Measurements from ENCODE around the gene CHN2. TPM values are rescaled to one million over a fixed set of nuclear protein-coding genes. Genes with fewer than 3 reads are reported as not detected.

Gene CHN2
- total RNA-seq, 2 experiments from 2014 or later, result 0.53 to 0.69 TPM

- no peak for DNase-seq
- Mint-ChIP-seq H3K36me3 (no peaks in the 10 kb centered on the region), H3K4me3 (no peak overlapping the region), H3K27ac (no peak overlapping the region), H3K27me3 (no peaks in the 10 kb centered on the region), H3K4me1 (ENCODE audit: low read depth) (no peaks in the 10 kb centered on the region), H3K9me3 (no peaks in the 10 kb centered on the region)
- POLR2A ChIA-PET, result no interaction called here
- CTCF ChIA-PET, result no interaction called here
- intact Hi-C loops (cut with micrococcal nuclease), result no loop called here
Observed at GRCh38 chr7:29479301-29480200, 285.0 kb downstream of the CHN2 start.

GRCh38 chr7:29480451-29480850, 285.9 kb downstream of the CHN2 start:
- Mint-ChIP-seq H3K27ac (no peak overlapping the region), H3K27me3 (no peaks in the 10 kb centered on the region), H3K36me3 (no peaks in the 10 kb centered on the region), H3K4me1 (ENCODE audit: low read depth) (no peaks in the 10 kb centered on the region), H3K4me3 (no peak overlapping the region), H3K9me3 (no peaks in the 10 kb centered on the region)
- CTCF ChIA-PET, result no interaction called here
- intact Hi-C loops (cut with micrococcal nuclease), result no loop called here
- POLR2A ChIA-PET, result no interaction called here
- no peak for DNase-seq

- H3K4me1 Mint-ChIP-seq (ENCODE audit: low read depth), result no peaks in the 10 kb centered on the region
- H3K27ac Mint-ChIP-seq, result no peak overlapping the region
- intact Hi-C loops (cut with micrococcal nuclease), result no loop called here
- POLR2A ChIA-PET, result no interaction called here
- H3K27me3 Mint-ChIP-seq, result no peaks in the 10 kb centered on the region
- no peaks in the 10 kb centered on the region for H3K9me3 Mint-ChIP-seq
- no peak overlapping the region for H3K4me3 Mint-ChIP-seq
- CTCF ChIA-PET, result no interaction called here
- H3K36me3 Mint-ChIP-seq, result no peaks in the 10 kb centered on the region
- DNase-seq, result no peak
Observed at GRCh38 chr7:29480934-29481651, 286.5 kb downstream of the CHN2 start.

- ChIA-PET POLR2A (no interaction called here), CTCF (no interaction called here)
- no peaks in the 10 kb centered on the region for H3K27me3 Mint-ChIP-seq
- no peak for DNase-seq
- no peak overlapping the region for H3K27ac Mint-ChIP-seq
- intact Hi-C loops (cut with micrococcal nuclease), result no loop called here
- H3K4me1 Mint-ChIP-seq (ENCODE audit: low read depth), result no peaks in the 10 kb centered on the region
- H3K9me3 Mint-ChIP-seq, result no peaks in the 10 kb centered on the region
- H3K36me3 Mint-ChIP-seq, result no peaks in the 10 kb centered on the region
- no peak overlapping the region for H3K4me3 Mint-ChIP-seq
Observed at GRCh38 chr7:29482056-29482455, 287.5 kb downstream of the CHN2 start.

- POLR2A ChIA-PET, result no interaction called here
- intact Hi-C loops (cut with micrococcal nuclease), result no loop called here
Observed at GRCh38 chr7:29483219-29484104, 288.9 kb downstream of the CHN2 start.

GRCh38 chr7:29484280-29484679, 289.7 kb downstream of the CHN2 start:
- ChIA-PET CTCF (no interaction called here), POLR2A (no interaction called here)
- no peaks in the 10 kb centered on the region for H3K36me3 Mint-ChIP-seq
- no peak for DNase-seq
- intact Hi-C loops (cut with micrococcal nuclease), result no loop called here
- H3K27me3 Mint-ChIP-seq, result no peaks in the 10 kb centered on the region
- H3K9me3 Mint-ChIP-seq, result no peaks in the 10 kb centered on the region
- H3K27ac Mint-ChIP-seq, result no peak overlapping the region
- H3K4me1 Mint-ChIP-seq (ENCODE audit: low read depth), result no peaks in the 10 kb centered on the region
- no peak overlapping the region for H3K4me3 Mint-ChIP-seq

More at GRCh38 chr7:29483219-29484104, 288.9 kb downstream of the CHN2 start:
- no peaks in the 10 kb centered on the region for H3K9me3 Mint-ChIP-seq
- CTCF ChIA-PET, result no interaction called here
- no peak overlapping the region for H3K4me3 Mint-ChIP-seq
- DNase-seq, result no peak
- no peaks in the 10 kb centered on the region for H3K27me3 Mint-ChIP-seq
- H3K4me1 Mint-ChIP-seq (ENCODE audit: low read depth), result no peaks in the 10 kb centered on the region
- no peak overlapping the region for H3K27ac Mint-ChIP-seq
- H3K36me3 Mint-ChIP-seq, result no peaks in the 10 kb centered on the region

GRCh38 chr7:29485339-29486190, 291.0 kb downstream of the CHN2 start:
- no peaks in the 10 kb centered on the region for H3K4me1 Mint-ChIP-seq (ENCODE audit: low read depth)
- DNase-seq, result no peak
- no peak overlapping the region for H3K4me3 Mint-ChIP-seq
- intact Hi-C loops (cut with micrococcal nuclease), result no loop called here
- H3K36me3 Mint-ChIP-seq, result no peaks in the 10 kb centered on the region
- POLR2A ChIA-PET, result no interaction called here
- no peak overlapping the region for H3K27ac Mint-ChIP-seq
- CTCF ChIA-PET, result interaction anchor here (1.4 kb wide), 1 partner anchor 18 kb away, joined by 3 read pairs; no protein-coding TSS in a partner anchor
- no peaks in the 10 kb centered on the region for H3K9me3 Mint-ChIP-seq
- H3K27me3 Mint-ChIP-seq, result no peaks in the 10 kb centered on the region

- no peak for DNase-seq
- CTCF ChIA-PET, result no interaction called here
- Mint-ChIP-seq H3K27ac (no peak overlapping the region), H3K4me1 (ENCODE audit: low read depth) (no peaks in the 10 kb centered on the region), H3K9me3 (no peaks in the 10 kb centered on the region), H3K4me3 (no peak overlapping the region), H3K36me3 (no peaks in the 10 kb centered on the region), H3K27me3 (no peaks in the 10 kb centered on the region)
- POLR2A ChIA-PET, result no interaction called here
- intact Hi-C loops (cut with micrococcal nuclease), result no loop called here
Observed at GRCh38 chr7:29486191-29486700, 291.7 kb downstream of the CHN2 start.

- intact Hi-C loops (cut with micrococcal nuclease), result no loop called here
- Mint-ChIP-seq H3K4me1 (ENCODE audit: low read depth) (no peaks in the 10 kb centered on the region), H3K9me3 (no peaks in the 10 kb centered on the region), H3K27me3 (no peaks in the 10 kb centered on the region), H3K4me3 (no peak overlapping the region), H3K27ac (no peak overlapping the region), H3K36me3 (no peaks in the 10 kb centered on the region)
- ChIA-PET CTCF (no interaction called here), POLR2A (no interaction called here)
- DNase-seq, result no peak
Observed at GRCh38 chr7:29487424-29487823, 292.8 kb downstream of the CHN2 start.

- no peaks in the 10 kb centered on the region for H3K9me3 Mint-ChIP-seq
- no peaks in the 10 kb centered on the region for H3K27me3 Mint-ChIP-seq
- CTCF ChIA-PET, result no interaction called here
Observed at GRCh38 chr7:29488203-29488970, 293.8 kb downstream of the CHN2 start.

GRCh38 chr7:29488977-29489376, 294.4 kb downstream of the CHN2 start:
- intact Hi-C loops (cut with micrococcal nuclease), result no loop called here
- no peaks in the 10 kb centered on the region for H3K4me1 Mint-ChIP-seq (ENCODE audit: low read depth)
- no peaks in the 10 kb centered on the region for H3K27me3 Mint-ChIP-seq
- CTCF ChIA-PET, result no interaction called here
- H3K36me3 Mint-ChIP-seq, result no peaks in the 10 kb centered on the region
- no peak for DNase-seq
- no peak overlapping the region for H3K4me3 Mint-ChIP-seq
- POLR2A ChIA-PET, result no interaction called here
- H3K27ac Mint-ChIP-seq, result no peak overlapping the region
- no peaks in the 10 kb centered on the region for H3K9me3 Mint-ChIP-seq

More at GRCh38 chr7:29488203-29488970, 293.8 kb downstream of the CHN2 start:
- POLR2A ChIA-PET, result no interaction called here
- H3K4me1 Mint-ChIP-seq (ENCODE audit: low read depth), result no peaks in the 10 kb centered on the region
- H3K36me3 Mint-ChIP-seq, result no peaks in the 10 kb centered on the region
- DNase-seq, result no peak
- no peak overlapping the region for H3K27ac Mint-ChIP-seq
- intact Hi-C loops (cut with micrococcal nuclease), result no loop called here
- H3K4me3 Mint-ChIP-seq, result no peak overlapping the region

Measured in activated CD4-positive, alpha-beta memory T cell treated with anti-CD3 and anti-CD28 coated beads for 36 hours (primary cell).